ENCODE measurements around the gene RFFL. TPM values are rescaled to one million over a fixed set of nuclear protein-coding genes. Genes with fewer than 3 reads are reported as not detected.

The RFFL gene
- total RNA-seq, 1 donor from 2014 or later, result 8.5 TPM

DNA sequence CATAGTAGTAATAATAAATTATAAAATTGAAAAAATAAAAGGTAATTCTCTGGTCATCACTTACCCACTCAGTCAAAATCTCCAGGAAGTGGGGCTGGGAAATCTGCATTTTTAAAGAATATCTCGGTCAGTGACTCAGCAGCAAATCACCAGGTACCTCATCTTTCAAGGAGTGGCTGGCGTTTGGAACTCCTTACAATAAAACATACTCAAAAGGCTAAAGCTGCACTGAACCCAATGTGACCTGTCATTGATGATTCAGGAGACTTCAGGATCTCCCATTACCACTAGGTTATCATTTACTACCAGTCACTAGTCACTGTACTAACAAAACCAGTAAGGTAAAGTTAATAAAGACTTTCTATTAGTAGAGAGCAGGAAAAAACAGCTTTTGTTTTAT is 21.5 kb upstream of the RFFL start:
- intact Hi-C loops (cut with micrococcal nuclease), result no loop called here
- ATAC-seq (no peak), DNase-seq (no peak)

DNA sequence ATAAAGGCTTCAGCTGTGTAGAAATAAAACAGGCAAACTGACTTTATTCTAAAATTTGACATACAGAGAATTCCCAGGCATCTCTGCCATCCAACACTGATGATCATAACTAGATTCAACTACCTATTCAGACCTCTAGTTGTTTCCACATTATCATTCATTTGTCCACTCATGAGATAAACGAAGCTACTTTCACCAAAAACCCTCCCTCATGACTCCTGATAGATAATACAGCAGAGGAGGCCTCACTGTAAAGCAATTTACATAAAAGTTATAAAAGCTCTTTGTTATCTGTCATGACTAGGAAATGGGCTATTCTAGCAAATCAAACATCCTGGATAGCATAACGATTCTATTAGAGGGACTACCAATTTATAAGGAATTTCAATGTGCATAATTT is 19.6 kb upstream of the RFFL start:
- intact Hi-C loops (cut with micrococcal nuclease), result no loop called here
- DNase-seq, result no peak
- ATAC-seq, result no peak

DNA sequence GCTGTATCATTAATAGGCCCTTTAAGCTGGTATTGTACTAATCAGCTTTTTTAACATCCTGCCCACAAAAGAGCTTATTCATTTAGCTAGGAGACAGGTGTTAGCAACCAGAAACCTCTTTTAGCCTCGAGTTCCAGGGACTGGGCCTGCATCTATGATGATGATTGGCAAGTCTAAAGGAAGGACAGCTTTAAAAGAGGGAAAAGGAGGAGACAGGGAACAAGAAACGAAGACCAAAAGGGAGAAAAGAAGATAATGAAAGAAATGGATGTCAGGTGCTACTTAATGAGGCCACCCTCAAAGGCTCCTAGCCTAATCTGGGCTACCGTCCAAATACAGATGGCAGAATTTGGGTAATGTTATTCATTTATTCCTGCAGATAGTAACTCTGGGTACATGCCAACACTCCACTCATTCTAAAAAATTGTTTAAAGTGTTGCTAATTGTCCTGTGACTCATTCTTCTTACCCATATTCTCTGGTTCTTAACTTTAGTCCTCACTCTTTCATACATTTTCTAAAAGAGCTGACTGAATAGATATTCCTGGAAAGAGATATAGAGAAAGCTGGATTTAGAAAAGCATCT is 18.7 kb upstream of the RFFL start:
- ATAC-seq (no peak), DNase-seq (no peak)
- intact Hi-C loops (cut with micrococcal nuclease), result no loop called here

DNA sequence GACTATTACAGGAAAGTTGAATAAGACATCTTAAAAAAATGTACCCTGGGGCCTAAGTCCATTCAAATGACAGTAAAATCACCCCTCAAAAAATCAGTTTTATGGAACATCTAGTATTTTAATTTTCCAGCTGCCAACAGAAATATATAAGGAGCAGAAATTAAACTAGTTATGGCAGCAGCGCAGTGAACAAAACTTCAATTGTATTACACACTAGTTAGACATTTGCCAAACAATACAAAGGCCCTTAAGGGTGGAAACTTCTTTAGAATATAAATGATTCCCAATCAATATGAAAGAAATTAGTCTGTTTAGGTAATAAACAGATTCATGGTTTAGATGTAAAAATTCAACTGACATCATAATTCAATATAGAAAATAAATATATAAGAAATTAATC is 18.1 kb upstream of the RFFL start:
- DNase-seq (no peak), ATAC-seq (no peak)
- intact Hi-C loops (cut with micrococcal nuclease), result no loop called here

DNA sequence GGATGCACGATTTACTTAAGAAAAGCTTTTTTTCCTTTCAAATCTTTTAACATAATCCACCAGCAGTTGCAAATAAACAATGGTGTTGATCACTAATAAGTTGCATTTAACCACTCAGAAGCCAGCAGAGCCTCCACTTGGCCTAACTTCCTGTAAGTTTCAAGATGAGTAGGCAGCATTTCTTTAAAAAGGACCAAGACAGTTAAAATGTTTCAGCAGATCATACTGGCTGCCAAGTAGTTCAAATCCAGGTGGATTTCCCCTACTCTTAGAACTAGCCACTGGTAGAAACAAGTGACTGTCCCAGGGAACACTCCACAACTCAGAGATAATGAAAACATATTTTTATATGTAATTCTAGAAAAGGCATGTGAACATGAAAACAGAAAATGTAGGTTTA is 17.0 kb upstream of the RFFL start:
- ATAC-seq (no peak), DNase-seq (no peak)
- intact Hi-C loops (cut with micrococcal nuclease), result no loop called here

DNA sequence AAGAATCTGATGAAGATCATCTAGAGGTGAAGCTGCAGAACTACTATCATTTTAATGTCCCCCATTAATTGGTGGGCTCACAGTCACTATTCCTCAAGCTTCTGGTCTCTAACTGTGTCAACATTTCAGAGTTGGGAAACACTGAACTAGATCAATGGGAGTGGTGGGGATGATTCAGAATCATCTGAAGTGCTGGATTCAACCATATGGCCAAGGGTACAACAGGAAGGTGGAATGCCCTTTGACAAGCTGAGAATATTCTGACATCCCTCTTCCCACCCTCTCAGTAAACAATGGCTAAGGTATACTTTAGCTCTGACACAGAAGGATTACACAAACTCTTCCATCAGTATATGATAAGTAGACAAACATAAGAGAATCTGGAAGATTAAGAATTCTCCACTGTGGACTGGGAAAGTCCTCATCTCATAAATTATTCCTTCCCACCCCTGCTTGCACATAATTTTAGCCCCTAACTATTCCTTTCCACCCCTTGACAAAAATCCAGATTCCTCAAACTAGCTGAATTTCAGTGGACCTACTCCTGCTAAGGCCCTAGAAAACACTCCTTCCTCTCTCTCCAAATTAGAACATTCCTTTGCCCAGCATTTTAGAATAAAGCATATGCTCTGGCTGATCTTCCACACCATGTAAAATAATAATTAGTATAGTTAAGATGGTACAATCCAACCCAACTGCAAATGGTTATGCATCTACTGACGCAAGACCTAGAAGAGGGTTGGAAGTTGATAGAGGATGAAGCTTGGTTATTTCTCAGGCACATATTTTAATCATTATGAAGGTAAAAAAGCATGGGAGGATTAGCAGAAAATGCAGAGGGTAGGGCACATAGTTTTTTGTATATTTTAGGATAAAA is 16.3 kb upstream of the RFFL start:
- intact Hi-C loops (cut with micrococcal nuclease), result no loop called here
- no peak for ATAC-seq

DNA sequence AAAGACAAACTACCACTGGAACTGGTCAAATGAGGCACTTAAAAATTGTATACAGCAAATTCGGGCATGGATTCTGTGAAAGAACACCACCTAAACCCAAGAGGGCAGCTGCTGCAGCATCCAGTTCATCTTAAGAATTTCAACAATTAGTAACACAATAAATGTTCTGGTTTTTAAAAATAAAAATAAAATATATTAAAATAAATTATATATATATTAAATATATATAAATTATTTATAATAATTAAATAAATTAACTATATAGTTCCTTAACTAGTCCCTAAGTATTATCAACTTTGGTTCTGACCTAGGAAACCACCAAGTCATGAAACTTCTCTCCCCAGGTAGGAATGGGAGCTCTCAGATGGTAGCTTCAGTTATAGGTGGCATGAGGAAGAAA is 13.4 kb upstream of the RFFL start:
- intact Hi-C loops (cut with micrococcal nuclease), result no loop called here
- ATAC-seq, result no peak

More for the DNA sequence above, 16.3 kb upstream of the RFFL start:
- DNase-seq, result no peak

DNA sequence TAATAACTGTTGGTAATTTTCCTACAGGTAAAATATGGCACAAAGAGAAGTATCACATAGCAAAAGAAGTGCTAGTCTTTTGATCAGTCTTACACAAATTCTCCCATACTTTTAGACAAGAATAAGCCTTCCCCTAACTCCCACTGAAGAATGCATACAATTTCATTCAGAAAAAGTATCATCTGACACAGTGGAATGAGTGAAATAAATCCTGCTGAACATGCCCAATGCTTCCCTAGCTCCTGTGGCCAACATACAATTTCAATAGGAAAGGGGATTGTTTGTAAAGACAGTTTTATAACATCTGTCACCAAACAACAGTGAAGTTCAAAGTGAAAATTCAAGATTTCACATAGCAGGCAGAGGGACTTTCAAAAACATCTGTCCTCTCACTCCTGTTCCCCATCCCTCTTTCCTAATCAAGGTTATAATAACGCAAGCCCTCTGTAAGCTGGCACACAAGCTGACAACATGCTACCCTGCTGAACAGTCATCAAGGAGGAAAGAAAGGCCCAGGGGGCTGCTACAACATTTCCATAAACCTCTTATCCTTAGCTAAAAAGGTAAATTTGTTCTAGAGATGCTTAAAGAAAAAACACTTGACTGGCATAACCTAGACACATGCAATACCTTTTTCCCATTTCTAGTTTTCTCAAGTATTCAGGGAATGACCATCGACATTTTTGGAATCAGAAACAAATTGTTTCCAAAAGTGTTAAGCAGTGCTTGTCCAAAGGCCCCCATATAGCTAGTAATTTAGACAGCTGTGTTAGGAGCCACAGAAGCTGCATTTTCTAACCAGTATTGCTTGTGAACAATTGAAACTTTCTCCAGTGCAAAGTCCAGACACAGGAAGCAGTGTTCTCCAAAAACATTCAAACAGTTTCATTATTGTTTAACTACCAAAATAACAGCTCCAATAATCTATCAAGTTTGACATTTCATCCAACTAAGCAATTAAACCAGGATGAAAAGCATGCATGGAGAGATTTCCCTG is 11.5 kb upstream of the RFFL start:
- ATAC-seq, result no peak
- DNase-seq, result no peak
- intact Hi-C loops (cut with micrococcal nuclease), result no loop called here

More for the DNA sequence above, 13.4 kb upstream of the RFFL start:
- no peak for DNase-seq

DNA sequence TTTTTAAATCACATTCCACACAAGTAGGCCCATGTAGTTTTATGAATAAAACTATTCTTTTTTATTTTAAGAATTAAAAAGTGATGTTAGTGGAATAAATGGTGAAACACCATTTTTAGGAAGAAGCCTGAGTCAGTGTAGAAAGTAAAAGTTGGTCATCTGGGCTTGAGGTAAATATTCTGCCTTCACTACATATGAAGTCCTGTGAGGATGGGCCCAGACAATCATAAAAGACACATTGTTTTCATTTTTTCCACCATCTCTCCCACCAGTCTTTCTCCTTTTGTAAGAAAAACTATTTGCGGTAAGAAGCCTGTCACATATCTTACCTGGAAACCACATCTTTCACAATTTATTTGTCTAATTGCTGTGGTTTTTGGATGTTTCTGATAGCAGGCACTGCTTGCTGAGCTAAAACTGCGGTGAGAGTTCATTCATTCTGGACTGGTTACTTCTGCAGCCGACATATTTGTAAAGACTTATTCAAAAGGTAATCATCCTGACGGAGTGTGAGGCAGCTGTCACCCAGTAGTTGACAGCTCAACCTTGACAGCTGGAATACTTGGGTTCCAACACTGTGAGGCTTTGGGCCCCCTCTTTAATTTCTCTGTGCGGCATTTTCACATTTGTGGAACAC is 10.6 kb upstream of the RFFL start:
- ATAC-seq, result no peak
- intact Hi-C loops (cut with micrococcal nuclease), result no loop called here

DNA sequence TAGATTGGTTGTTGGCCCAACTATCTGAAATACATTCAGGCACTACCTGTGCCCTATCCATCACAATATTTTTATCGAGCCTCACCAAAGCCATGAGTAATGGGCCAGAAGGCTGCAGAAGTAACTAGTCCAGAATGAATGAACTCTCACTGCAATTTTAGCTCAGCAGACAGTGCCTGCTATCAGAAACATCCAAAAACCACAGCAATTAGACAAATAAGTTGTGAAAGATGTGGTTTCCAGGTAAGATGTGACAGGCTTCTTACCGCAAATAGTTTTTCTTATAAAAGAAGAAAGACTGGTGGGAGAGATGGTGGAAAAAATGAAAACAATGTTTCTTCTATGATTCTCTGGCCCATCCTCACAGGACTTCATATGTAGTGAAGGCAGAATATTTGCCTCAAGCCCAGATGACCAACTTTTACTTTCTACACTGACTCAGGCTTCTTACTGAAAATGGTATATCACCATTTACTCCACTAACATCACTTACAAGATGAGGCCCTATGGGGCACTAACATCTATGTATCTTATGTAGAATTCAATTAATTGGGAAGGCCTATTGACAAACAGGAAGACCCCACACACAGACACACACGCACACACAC is 9.8 kb upstream of the RFFL start:
- intact Hi-C loops (cut with micrococcal nuclease), result no loop called here
- DNase-seq (no peak), ATAC-seq (no peak)

More for the DNA sequence above, 10.6 kb upstream of the RFFL start:
- no peak for DNase-seq

DNA sequence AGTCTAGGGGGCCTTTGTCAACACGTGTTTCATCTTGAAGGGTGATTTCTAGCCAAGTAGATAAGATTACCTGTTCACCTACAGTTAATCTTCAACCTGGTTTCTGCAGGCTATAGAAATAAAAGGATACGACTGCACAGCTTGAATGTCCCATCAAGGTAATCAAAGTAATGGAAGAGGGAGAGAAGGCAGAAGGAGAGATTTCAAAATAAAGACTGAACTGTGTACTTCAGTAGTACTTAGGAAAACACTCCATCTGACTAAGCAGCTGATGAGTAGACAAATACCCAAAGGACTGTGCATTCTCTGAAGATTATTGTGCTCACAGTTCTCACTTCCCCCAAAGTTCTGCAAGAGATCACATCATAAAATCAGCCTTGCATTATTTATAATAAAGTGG is 5.8 kb upstream of the RFFL start:
- intact Hi-C loops (cut with micrococcal nuclease), result no loop called here
- ATAC-seq (no peak), DNase-seq (no peak)

DNA sequence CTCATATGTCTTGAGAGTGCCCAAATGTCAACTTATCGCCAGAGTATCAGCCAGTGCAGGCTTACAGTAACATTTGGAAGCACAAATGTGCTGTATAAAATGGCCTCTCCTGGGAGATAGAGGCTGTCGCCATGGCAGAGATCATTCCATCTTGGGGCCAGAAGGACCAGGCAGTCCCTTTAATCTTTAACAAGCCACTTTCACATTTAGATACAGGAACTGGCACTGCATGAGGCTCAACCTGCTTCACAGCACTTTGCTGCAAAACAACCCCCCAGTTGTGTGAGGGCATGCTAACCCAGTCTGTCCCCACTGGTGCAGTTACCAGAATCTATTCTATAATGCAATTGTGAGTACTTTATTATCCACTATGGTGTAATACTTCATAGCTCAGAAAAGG is 4.7 kb upstream of the RFFL start:
- ATAC-seq (no peak), DNase-seq (no peak)

DNA sequence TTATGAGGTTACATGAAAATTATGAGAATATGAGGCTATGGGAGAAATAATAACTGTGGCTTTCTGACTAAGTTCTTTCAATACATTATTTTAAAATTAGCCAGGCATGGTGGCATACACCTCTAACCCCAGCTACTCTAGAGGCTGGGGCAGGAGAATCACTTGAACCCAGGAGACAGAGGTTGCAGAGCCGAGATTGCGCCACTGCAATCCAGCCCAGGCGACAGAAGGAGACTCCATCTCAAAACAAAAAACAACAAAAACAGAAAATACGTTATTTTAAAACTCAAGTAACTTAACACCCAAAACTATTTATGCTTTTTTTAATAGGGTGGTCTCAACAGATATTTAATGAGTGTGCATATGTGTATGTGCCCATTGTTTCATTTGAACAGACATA is 2.4 kb upstream of the RFFL start:
- no peak for ATAC-seq
- intact Hi-C loops (cut with micrococcal nuclease), result no loop called here

More for the DNA sequence above, 4.7 kb upstream of the RFFL start:
- intact Hi-C loops (cut with micrococcal nuclease), result no loop called here

DNA sequence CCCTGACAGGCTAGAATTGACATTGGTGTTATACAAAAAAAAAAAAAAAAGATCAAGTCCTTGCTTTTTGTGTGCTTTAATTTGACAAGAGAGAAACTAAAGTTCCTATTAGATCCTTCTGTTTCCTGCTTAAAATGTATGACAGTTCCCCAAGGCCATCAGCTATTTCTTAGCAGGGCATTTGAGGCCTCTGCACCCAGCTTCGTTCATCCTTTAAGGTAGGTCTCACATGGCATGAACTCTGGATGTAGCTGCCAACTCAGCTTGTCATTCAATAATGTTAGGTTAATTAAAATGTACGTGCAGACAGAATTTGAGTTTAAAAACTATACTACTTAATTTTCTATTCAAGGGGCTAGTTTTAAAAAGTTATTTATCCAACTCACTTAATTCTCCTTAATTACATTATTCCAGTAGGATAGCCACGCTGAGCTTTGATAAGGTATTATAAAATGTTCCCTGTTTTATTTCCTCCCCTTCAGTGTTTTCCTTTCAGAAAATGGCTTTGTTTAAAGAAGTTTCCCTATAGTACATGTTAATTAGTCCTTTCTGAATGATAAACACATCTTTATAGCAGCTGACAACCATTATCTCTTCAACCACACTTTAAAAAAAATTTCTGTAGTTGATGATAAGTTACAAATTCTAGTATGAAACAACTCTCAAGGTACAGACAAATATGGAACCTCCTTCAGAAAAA is 1.2 kb upstream of the RFFL start:
- intact Hi-C loops (cut with micrococcal nuclease), result no loop called here
- ATAC-seq (no peak), DNase-seq (no peak)

More for the DNA sequence above, 2.4 kb upstream of the RFFL start:
- DNase-seq, result no peak

DNA sequence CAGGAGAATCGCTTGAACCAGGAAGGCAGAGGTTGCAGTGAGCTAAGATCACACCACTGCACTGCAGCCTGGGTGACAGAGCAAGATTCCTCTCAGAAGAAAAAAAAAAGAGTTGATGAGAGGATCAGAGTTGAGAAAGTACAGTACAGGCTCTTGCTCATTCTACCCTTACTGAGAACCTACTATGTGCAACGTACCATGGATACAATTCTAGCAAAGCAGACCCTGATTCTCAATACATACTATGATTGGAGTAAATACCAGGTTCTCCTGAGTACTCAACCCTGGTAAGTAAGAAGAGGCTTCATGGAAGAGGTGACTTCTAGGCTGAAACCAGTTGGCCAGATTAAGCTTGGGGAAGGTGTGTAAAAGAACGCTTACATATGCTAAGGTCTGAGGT is 1.2 kb downstream of the RFFL start:
- DNase-seq (no peak), ATAC-seq (no peak)
- intact Hi-C loops (cut with micrococcal nuclease), result no loop called here

DNA sequence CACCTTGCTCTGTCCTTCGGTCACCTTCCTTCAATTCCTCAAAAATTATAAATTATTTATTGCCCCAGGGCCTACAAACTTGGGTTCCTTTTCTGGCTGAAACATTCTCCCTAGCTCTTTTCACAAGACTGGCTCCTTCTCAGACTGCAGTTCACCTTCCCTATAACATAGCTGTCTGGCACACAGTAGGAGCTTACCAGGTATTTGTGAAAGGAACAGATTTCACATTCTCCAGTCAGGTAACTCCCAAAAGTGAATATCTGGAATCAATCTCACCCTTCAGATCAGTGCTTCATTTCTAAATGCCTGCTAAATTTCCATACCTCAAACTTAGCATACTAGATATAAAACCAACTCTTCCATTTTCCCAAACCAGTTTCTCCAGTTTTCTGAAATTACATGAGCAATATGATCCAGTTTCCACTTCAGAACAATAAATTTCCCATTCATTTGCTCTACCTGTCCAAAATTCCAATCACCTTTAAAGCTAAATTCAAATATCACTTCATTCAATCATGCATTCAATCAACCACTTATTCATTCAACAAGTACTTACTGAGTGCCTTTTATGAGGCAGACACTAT is 6.1 kb downstream of the RFFL start:
- ATAC-seq (no peak), DNase-seq (no peak)
- intact Hi-C loops (cut with micrococcal nuclease), result no loop called here

DNA sequence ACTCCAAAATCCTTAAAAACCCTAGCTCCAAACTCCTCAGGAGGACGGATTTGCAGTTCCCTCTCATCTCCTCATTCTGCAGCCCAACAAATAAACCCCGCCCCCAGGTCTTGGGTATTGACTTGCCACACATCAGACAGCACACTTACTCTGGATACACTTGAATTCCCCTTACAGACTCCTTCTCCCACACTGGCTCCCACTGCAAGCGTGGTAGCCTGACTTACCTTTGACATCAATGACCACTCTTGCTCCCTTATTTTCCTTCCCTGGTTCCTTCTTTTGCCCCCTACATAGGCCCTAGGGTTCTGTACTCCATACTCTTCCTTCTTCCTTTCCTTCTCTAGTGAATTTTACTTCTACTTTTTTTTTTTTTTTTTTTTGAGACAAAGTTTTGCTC is 7.5 kb downstream of the RFFL start:
- intact Hi-C loops (cut with micrococcal nuclease), result no loop called here
- no peak for DNase-seq

DNA sequence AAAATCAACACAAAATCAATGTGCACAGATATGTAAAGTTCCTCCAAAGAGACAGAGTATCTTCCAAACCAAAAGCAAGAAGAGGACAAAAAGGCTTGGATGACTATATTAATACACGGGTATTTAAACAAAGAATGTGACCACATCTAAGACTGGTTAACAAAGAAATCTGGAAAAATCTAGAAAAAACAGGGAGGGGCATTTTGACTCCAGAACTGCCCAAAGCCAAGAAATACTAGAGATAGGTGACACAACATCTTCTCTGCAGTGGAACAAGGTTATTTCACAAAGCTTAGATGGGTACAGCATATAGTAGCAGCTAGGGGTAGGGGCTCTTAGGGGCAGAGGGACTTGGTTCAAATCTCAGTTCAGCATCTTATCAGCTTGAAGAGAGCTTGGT is 10.3 kb downstream of the RFFL start:
- no peak for ATAC-seq
- intact Hi-C loops (cut with micrococcal nuclease), result no loop called here
- DNase-seq, result no peak

More for the DNA sequence above, 7.5 kb downstream of the RFFL start:
- no peak for ATAC-seq

Measured in left ventricle myocardium superior (tissue), 1 donor.